B cell (primary cell): ENCODE measurements around the gene PRKCA. TPM values are rescaled to one million over a fixed set of nuclear protein-coding genes. Genes with fewer than 3 reads are reported as not detected.

ENCODE experiments used
- ATAC-seq: fragments of 200-7000 bp; cut with Tn5 transposase; one replicate; pipeline ENCODE4 v1.10.0; 2021; ENCODE audit warnings: low read depth, mild to moderate bottlenecking, moderate number of reproducible peaks, moderate library complexity
- CTCF ChIA-PET: fragments of 350-600 bp; sonication (Branson Sonifier 250); formaldehyde crosslinking; loops from one replicate; lab custom pipeline; 2021; ENCODE audit warnings: antibody characterized with exemption, inconsistent platforms; lab: Charles Lee
- POLR2A ChIA-PET: fragments of 350-600 bp; sonication (Branson Sonifier 250); formaldehyde crosslinking; loops from one replicate; lab custom pipeline; 2021; ENCODE audit warnings: antibody characterized with exemption; lab: Charles Lee
- DNase-seq: peaks from one replicate; pipeline ENCODE4 v3.0.0; 2013
- H2AFZ ChIP-seq: 2 replicates; pipeline ENCODE4 v1.6.1; 2012; ENCODE audit warnings: mild to moderate bottlenecking, low read depth, low read length; ENCODE audit not compliant: insufficient read depth, poor library complexity, severe bottlenecking
- H3K27ac ChIP-seq, 2 donors: 1 replicate in 1 of 2; 2 replicates in 1 of 2; pipeline ENCODE4 v1.5.1; 2012 to 2013; ENCODE audit warnings: low read length in 2 of 2, mild to moderate bottlenecking in 2 of 2, moderate library complexity in 1 of 2
- H3K27me3 ChIP-seq, 4 experiments: fragments of 200-600 bp in 1 of 4; sonication (generic) in 1 of 4; replicated peaks in 1 of 4; 1 replicate in 2 of 4; 2 replicates in 2 of 4; pipeline versions ENCODE4 v1.6.1 to v1.7.0; 2013 to 2016; ENCODE audit warnings: low read length in 3 of 4, mild to moderate bottlenecking in 2 of 4, mixed read lengths in 1 of 4, moderate library complexity in 1 of 4; ENCODE audit not compliant: insufficient read depth in 4 of 4, control insufficient read depth in 3 of 4; ENCODE audit errors: control extremely low read depth in 1 of 4
- H3K36me3 ChIP-seq, 2 experiments: replicated peaks in 1 of 2; 1 replicate in 1 of 2; 2 replicates in 1 of 2; pipeline versions ENCODE4 v1.6.1 to v1.7.1; 2013; ENCODE audit warnings: low read length in 1 of 2; ENCODE audit not compliant: insufficient read depth in 2 of 2, control insufficient read depth in 1 of 2; ENCODE audit errors: control extremely low read depth in 1 of 2, extremely low read depth in 1 of 2
- H3K4me1 ChIP-seq, 2 donors: fragments of 200-600 bp in 1 of 2; sonication (generic) in 1 of 2; 1 replicate in 1 of 2; 2 replicates in 1 of 2; pipeline versions ENCODE4 v1.5.1 to v1.6.1; 2013 to 2017; ENCODE audit warnings: low read length in 2 of 2; ENCODE audit not compliant: control insufficient read depth in 2 of 2, insufficient read depth in 2 of 2
- H3K4me2 ChIP-seq: replicated peaks from 2 replicates; pipeline ENCODE3; 2012; ENCODE audit warnings: mild to moderate bottlenecking, low read depth, low read length; ENCODE audit not compliant: poor library complexity, severe bottlenecking
- H3K4me3 ChIP-seq, 5 experiments: fragments of 200-600 bp in 1 of 5; sonication (generic) in 1 of 5; 1 replicate in 3 of 5; 2 replicates in 2 of 5; pipeline versions ENCODE4 v1.5.1 to v1.7.0; 2011 to 2016; ENCODE audit warnings: low read length in 4 of 5, mild to moderate bottlenecking in 4 of 5, low read depth in 2 of 5, control low read depth in 1 of 5, moderate library complexity in 1 of 5; ENCODE audit not compliant: insufficient read depth in 1 of 5; ENCODE audit errors: control extremely low read depth in 1 of 5, extremely low read depth in 1 of 5
- H3K79me2 ChIP-seq: fragments of 200-600 bp; sonication (generic); one replicate; pipeline ENCODE4 v1.6.0; 2016; ENCODE audit warnings: low read length; ENCODE audit not compliant: control insufficient read depth, insufficient read depth
- H3K9ac ChIP-seq: fragments of 200-600 bp; sonication (generic); 2 replicates; pipeline ENCODE4 v1.6.1; 2017; ENCODE audit warnings: mild to moderate bottlenecking, low read length, moderate library complexity
- H3K9me3 ChIP-seq, 3 donors: one replicate each; pipeline versions ENCODE4 v1.6.1 to v1.7.1; 2013; ENCODE audit warnings: low read length in 2 of 3; ENCODE audit not compliant: control insufficient read depth in 2 of 3, insufficient read depth in 1 of 3; ENCODE audit errors: control extremely low read depth in 1 of 3
- H4K20me1 ChIP-seq: 2 replicates; pipeline ENCODE4 v1.6.0; 2012; ENCODE audit warnings: mild to moderate bottlenecking, low read length; ENCODE audit not compliant: insufficient read depth, control insufficient read depth, poor library complexity, severe bottlenecking
- H3K27ac Mint-ChIP-seq: one replicate; pipeline ENCODE4 v1.8.0; 2021; ENCODE audit warnings: mixed read lengths
- H3K27me3 Mint-ChIP-seq: one replicate; pipeline ENCODE4 v1.8.0; 2021; ENCODE audit warnings: mixed read lengths
- H3K4me1 Mint-ChIP-seq: one replicate; pipeline ENCODE4 v1.8.0; 2021; ENCODE audit warnings: mixed read lengths
- H3K4me3 Mint-ChIP-seq: one replicate; pipeline ENCODE4 v1.8.0; 2021; ENCODE audit warnings: mixed read lengths
- H3K9me3 Mint-ChIP-seq: one replicate; pipeline ENCODE4 v1.8.0; 2022; ENCODE audit warnings: mixed read lengths; ENCODE audit not compliant: insufficient read depth
- CTCF ChIP-seq: fragments of 200-600 bp; IDR thresholded peaks from one replicate; pipeline ENCODE4 v1.8.0; 2022; ENCODE audit warnings: antibody characterized with exemption, mild to moderate bottlenecking
- EZH2 ChIP-seq: IDR thresholded peaks from 2 replicates; pipeline ENCODE4 v1.6.1; 2012; ENCODE audit warnings: borderline replicate concordance, low read depth, mild to moderate bottlenecking, moderate library complexity, low read length; ENCODE audit not compliant: insufficient read depth, poor library complexity, severe bottlenecking
- WGBS: methylation state at CpG from one replicate; pipeline ENCODE4 v1.1.5; 2013; ENCODE audit warnings: missing lambda C conversion rate; ENCODE audit not compliant: insufficient coverage; 5-methylcytosine and 5-hydroxymethylcytosine counted together
- intact Hi-C: fragments of 100-400 bp; cut with micrococcal nuclease; formaldehyde crosslinking; loops from one replicate; pipeline ENCODE4 v1.10.0; 2022
- polyA plus RNA-seq: library from polyadenylated mRNA; depleted of rRNA; stranded (reverse); fragments of >200 nt; gene quantifications from 2 replicates; pipeline ENCODE4 v1.2.3, GENCODE V29; 2012
- total RNA-seq, 2 donors: library from RNA; stranded (reverse); fragments of 120-200 nt in 1 of 2; gene quantifications; 1 replicate in 1 of 2; 2 replicates in 1 of 2; pipeline versions ENCODE4 v1.2.3 to v1.2.4, GENCODE V29; 2013 to 2022

PRKCA gene
- total and polyA plus RNA-seq, 2 donors (not counting 1 experiment from before 2014, with no cell fraction given) = 0.33 to 7.7 TPM

DNA sequence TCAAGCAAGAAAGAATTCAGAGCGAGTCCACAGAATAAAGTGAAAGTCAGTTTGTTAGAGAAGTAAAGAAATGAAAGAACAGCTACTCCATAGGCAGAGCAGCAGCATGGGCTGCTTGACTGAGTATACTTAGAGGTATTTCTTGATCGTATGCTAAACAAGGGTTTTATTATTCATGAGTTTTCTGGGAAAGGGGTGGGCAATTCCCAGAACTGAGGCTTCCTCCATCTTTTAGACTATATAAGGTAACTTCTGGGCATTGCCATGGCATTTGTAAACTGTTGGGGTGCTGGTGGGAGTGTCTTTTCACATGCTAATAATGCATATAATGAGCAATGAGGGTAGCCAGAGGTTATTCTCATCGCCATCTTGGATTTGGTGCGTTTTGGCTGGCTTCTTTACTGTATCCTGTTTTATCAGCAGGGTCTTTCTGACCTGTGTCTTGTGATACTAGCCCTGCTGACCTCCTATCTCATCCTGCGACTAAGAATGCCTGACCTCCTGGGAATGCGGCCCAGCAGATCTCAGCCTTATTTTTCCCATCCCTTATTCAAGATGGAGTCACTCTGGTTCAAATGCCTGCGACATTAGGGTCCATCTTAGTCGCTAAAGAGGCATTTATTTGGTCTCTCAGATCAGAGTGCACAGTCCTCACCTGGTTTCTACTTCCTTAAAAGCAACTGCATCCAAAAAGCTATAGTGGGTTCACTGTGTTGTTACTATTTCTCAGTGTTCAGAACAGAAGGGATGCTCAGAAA is 432.0 kb downstream of the PRKCA start:
- TF ChIP-seq CTCF = no peak
- H3K9ac ChIP-seq = no peak overlapping the region
- H3K4me1 ChIP-seq = no peaks in the 10 kb centered on the region
- ChIA-PET POLR2A (no interaction called here), CTCF (no interaction called here)
- DNase-seq = no peak
- no peaks in the 10 kb centered on the region for H3K9me3 ChIP-seq
- no peak overlapping the region for H3K4me3 Mint-ChIP-seq
- H3K79me2 ChIP-seq = no peaks in the 10 kb centered on the region
- H3K9me3 Mint-ChIP-seq = no peaks in the 10 kb centered on the region
- no peak overlapping the region for H3K4me2 ChIP-seq
- H3K27me3 Mint-ChIP-seq = no peaks in the 10 kb centered on the region
- no peak for ATAC-seq
- H3K27ac ChIP-seq = no peak overlapping the region
- intact Hi-C loops = no loop called here
- no peaks in the 10 kb centered on the region for H3K27me3 ChIP-seq
- 94% methylated on average over 5 of the region's 8 CpGs for WGBS
- no peaks in the 10 kb centered on the region for H3K4me1 Mint-ChIP-seq
- no peak overlapping the region for H3K4me3 ChIP-seq
- no peak overlapping the region for H3K27ac Mint-ChIP-seq
- no peaks in the 10 kb centered on the region for H3K36me3 ChIP-seq
- H4K20me1 ChIP-seq = no peaks in the 10 kb centered on the region
- H2AFZ ChIP-seq = no peak overlapping the region

GRCh38 chr17:66737524-66737923 is 435.1 kb downstream of the PRKCA start:
- no peak for ATAC-seq
- intact Hi-C loops = no loop called here
- Histone ChIP-seq H2AFZ (no peak overlapping the region), H3K4me2 (no peak overlapping the region), H3K4me3 (no peak overlapping the region), H4K20me1 (no peaks in the 10 kb centered on the region), H3K9me3 (no peaks in the 10 kb centered on the region), H3K4me1 (no peaks in the 10 kb centered on the region), H3K36me3 (no peaks in the 10 kb centered on the region), H3K27ac (no peak overlapping the region), H3K27me3 (no peaks in the 10 kb centered on the region), H3K79me2 (no peaks in the 10 kb centered on the region), H3K9ac (no peak overlapping the region)
- Mint-ChIP-seq H3K4me1 (no peaks in the 10 kb centered on the region), H3K9me3 (no peaks in the 10 kb centered on the region), H3K27me3 (no peaks in the 10 kb centered on the region), H3K27ac (no peak overlapping the region), H3K4me3 (no peak overlapping the region)
- ChIA-PET POLR2A (no interaction called here), CTCF (no interaction called here)
- no peak for DNase-seq
- no peak for TF ChIP-seq CTCF
- TF ChIP-seq EZH2 = no peak
- WGBS = 44% methylated on average over 12 of the region's 12 CpGs
